CD14-positive monocyte (primary cell): ENCODE data around the gene RPRD1A. TPM values are rescaled to one million over a fixed set of nuclear protein-coding genes. Genes with fewer than 3 reads are reported as not detected.
"Not testable (repeated sequence)": the region's sequence is repeated elsewhere in the genome, so short reads cannot be mapped to it uniquely, and the experiment has no call there.

Source experiments
- DNase-seq, 3 donors: peaks; one replicate each; pipeline ENCODE4 v3.0.0-alpha.2; 2011 to 2022
- H2AFZ ChIP-seq: 2 replicates; pipeline ENCODE4 v1.6.0; 2012; ENCODE audit warnings: mild to moderate bottlenecking, low read depth, low read length, inconsistent platforms; ENCODE audit not compliant: insufficient read depth, poor library complexity, severe bottlenecking
- H3K27ac ChIP-seq, 2 donors: 1 replicate in 1 of 2; 2 replicates in 1 of 2; pipeline ENCODE4 v1.5.1; 2012 to 2013; ENCODE audit warnings: low read length in 2 of 2, control low read depth in 1 of 2, inconsistent platforms in 1 of 2, low read depth in 1 of 2, mild to moderate bottlenecking in 1 of 2
- H3K27me3 ChIP-seq, 2 donors: one replicate each; pipeline versions ENCODE4 v1.6.0 to v1.6.1; 2011 to 2013; ENCODE audit warnings: low read length in 2 of 2; ENCODE audit not compliant: control insufficient read depth in 2 of 2, insufficient read depth in 2 of 2
- H3K36me3 ChIP-seq, 2 donors: replicated peaks in 1 of 2; 1 replicate in 1 of 2; 2 replicates in 1 of 2; pipeline versions ENCODE4 v1.5.1 to v1.6.1; 2012 to 2013; ENCODE audit warnings: low read length in 2 of 2, control low read depth in 1 of 2, inconsistent platforms in 1 of 2, mild to moderate bottlenecking in 1 of 2; ENCODE audit not compliant: insufficient read depth in 2 of 2, control insufficient read depth in 1 of 2
- H3K4me1 ChIP-seq, 2 donors: 1 replicate in 1 of 2; 2 replicates in 1 of 2; pipeline versions ENCODE4 v1.5.1 to v1.6.1; 2012 to 2013; ENCODE audit warnings: low read length in 2 of 2, control low read depth in 1 of 2, inconsistent platforms in 1 of 2, mild to moderate bottlenecking in 1 of 2, moderate library complexity in 1 of 2; ENCODE audit not compliant: insufficient read depth in 2 of 2, control insufficient read depth in 1 of 2
- H3K4me2 ChIP-seq: replicated peaks from 2 replicates; pipeline ENCODE3; 2012; ENCODE audit warnings: low read length, moderate library complexity, mild to moderate bottlenecking; ENCODE audit not compliant: poor library complexity, severe bottlenecking; ENCODE audit errors: extremely low read depth
- H3K4me3 ChIP-seq, 3 experiments: fragments of 200-600 bp in 1 of 3; sonication (generic) in 1 of 3; replicated peaks in 1 of 3; 1 replicate in 2 of 3; 2 replicates in 1 of 3; pipeline ENCODE4 v1.5.1; 2011 to 2013; ENCODE audit warnings: low read length in 3 of 3, mild to moderate bottlenecking in 3 of 3, control low read depth in 2 of 3, low read depth in 2 of 3, inconsistent platforms in 1 of 3, moderate library complexity in 1 of 3
- H3K79me2 ChIP-seq: 2 replicates; pipeline ENCODE4 v1.6.0; 2012; ENCODE audit warnings: mild to moderate bottlenecking, control low read depth, inconsistent platforms, low read length, moderate library complexity; ENCODE audit not compliant: insufficient read depth
- H3K9ac ChIP-seq: 2 replicates; pipeline ENCODE4 v1.6.0; 2017; ENCODE audit warnings: low read length, mild to moderate bottlenecking; ENCODE audit not compliant: insufficient read depth, poor library complexity, severe bottlenecking
- H3K9me3 ChIP-seq, 2 donors: replicated peaks in 1 of 2; 1 replicate in 1 of 2; 2 replicates in 1 of 2; pipeline versions ENCODE4 v1.5.1 to v1.6.1; 2012 to 2013; ENCODE audit warnings: low read length in 2 of 2, control low read depth in 1 of 2; ENCODE audit not compliant: control insufficient read depth in 1 of 2, insufficient read depth in 1 of 2
- H4K20me1 ChIP-seq: 2 replicates; pipeline ENCODE4 v1.6.0; 2012; ENCODE audit warnings: mild to moderate bottlenecking, low read length, control low read depth, moderate library complexity; ENCODE audit not compliant: insufficient read depth
- H3K27ac Mint-ChIP-seq, 7 donors: one replicate each; pipeline ENCODE4 v1.8.0; 2020; ENCODE audit warnings: mild to moderate bottlenecking in 7 of 7, mixed read lengths in 7 of 7, moderate library complexity in 6 of 7, inconsistent platforms in 2 of 7
- H3K27me3 Mint-ChIP-seq, 3 donors: one replicate each; pipeline ENCODE4 v1.8.0; 2021 to 2022; ENCODE audit warnings: low read depth in 3 of 3, mild to moderate bottlenecking in 3 of 3, mixed read lengths in 3 of 3, moderate library complexity in 3 of 3, inconsistent platforms in 1 of 3
- H3K36me3 Mint-ChIP-seq, 2 donors: one replicate each; pipeline ENCODE4 v1.8.0; 2020; ENCODE audit warnings: mixed read lengths in 2 of 2, inconsistent platforms in 1 of 2, mild to moderate bottlenecking in 1 of 2
- H3K4me1 Mint-ChIP-seq: one replicate; pipeline ENCODE4 v1.8.0; 2020; ENCODE audit warnings: mild to moderate bottlenecking, mixed read lengths
- H3K4me3 Mint-ChIP-seq, 2 donors: one replicate each; pipeline ENCODE4 v1.8.0; 2020; ENCODE audit warnings: mild to moderate bottlenecking in 2 of 2, mixed read lengths in 2 of 2, moderate library complexity in 1 of 2
- H3K9me3 Mint-ChIP-seq, 7 donors: one replicate each; pipeline ENCODE4 v1.8.0; 2020 to 2022; ENCODE audit warnings: mixed read lengths in 7 of 7, mild to moderate bottlenecking in 6 of 7, moderate library complexity in 6 of 7, inconsistent platforms in 2 of 7
- WGBS: methylation state at CpG from one replicate; pipeline ENCODE4 v1.1.5; 2013; ENCODE audit warnings: missing lambda C conversion rate; ENCODE audit not compliant: insufficient coverage; 5-methylcytosine and 5-hydroxymethylcytosine counted together
- intact Hi-C, 2 donors: fragments of 100-400 bp; cut with micrococcal nuclease; formaldehyde crosslinking; loops; one replicate each; pipeline versions ENCODE4 v1.15.0 to v1.15.1; 2023
- polyA plus RNA-seq, 3 donors: library from polyadenylated mRNA; depleted of rRNA in 1 of 3; unstranded in 2 of 3; stranded (reverse) in 1 of 3; fragments of 300-500 nt in 2 of 3; fragments of >200 nt in 1 of 3; fragmentation: Illumina TruSeq in 2 of 3; gene quantifications; 1 replicate in 2 of 3; 2 replicates in 1 of 3; pipeline ENCODE4 v1.2.3, GENCODE V29; 2012 to 2021
- TF ChIP-seq, protein P1 (sequence below): fragments of 200-600 bp; IDR thresholded peaks from one replicate; pipeline ENCODE4 v1.8.0; 2022; ENCODE audit warnings: antibody characterized with exemption, mild to moderate bottlenecking

Gene RPRD1A
- polyA plus RNA-seq, 3 donors = 10.0 to 30.3 (median 10.9) TPM

GRCh38 chr18:36078751-36079529, 11.6 kb upstream of the RPRD1A start:
- intact Hi-C loops = no loop called here
- Mint-ChIP-seq H3K36me3 (no peaks in the 10 kb centered on the region), H3K4me1 (peaks cover 13% of the 10 kb centered on the region), H3K27me3 (peaks cover 0 to 2% (median 2%) of the 10 kb centered on the region in 3 donors), H3K4me3 (no peak overlapping the region), H3K9me3 (peaks cover 2 to 42% (median 24%) of the 10 kb centered on the region in 7 donors), H3K27ac (peak overlapping the region in 1 of 7 donors; percentile 62)
- Histone ChIP-seq H3K27ac (no peak overlapping the region), H3K36me3 (no peaks in the 10 kb centered on the region), H3K27me3 (no peaks in the 10 kb centered on the region), H3K79me2 (no peaks in the 10 kb centered on the region), H3K4me1 (peaks cover 7 to 12% of the 10 kb centered on the region in 2 donors), H3K9me3 (peaks cover 6 to 12% of the 10 kb centered on the region in 2 donors), H3K4me2 (no peak overlapping the region), H2AFZ (no peak overlapping the region), H3K4me3 (no peak overlapping the region), H3K9ac (no peak overlapping the region), H4K20me1 (no peaks in the 10 kb centered on the region)
- DNase-seq = no peak
- WGBS = 92% methylated on average over 2 of the region's 6 CpGs
- TF ChIP-seq, protein P1, sequence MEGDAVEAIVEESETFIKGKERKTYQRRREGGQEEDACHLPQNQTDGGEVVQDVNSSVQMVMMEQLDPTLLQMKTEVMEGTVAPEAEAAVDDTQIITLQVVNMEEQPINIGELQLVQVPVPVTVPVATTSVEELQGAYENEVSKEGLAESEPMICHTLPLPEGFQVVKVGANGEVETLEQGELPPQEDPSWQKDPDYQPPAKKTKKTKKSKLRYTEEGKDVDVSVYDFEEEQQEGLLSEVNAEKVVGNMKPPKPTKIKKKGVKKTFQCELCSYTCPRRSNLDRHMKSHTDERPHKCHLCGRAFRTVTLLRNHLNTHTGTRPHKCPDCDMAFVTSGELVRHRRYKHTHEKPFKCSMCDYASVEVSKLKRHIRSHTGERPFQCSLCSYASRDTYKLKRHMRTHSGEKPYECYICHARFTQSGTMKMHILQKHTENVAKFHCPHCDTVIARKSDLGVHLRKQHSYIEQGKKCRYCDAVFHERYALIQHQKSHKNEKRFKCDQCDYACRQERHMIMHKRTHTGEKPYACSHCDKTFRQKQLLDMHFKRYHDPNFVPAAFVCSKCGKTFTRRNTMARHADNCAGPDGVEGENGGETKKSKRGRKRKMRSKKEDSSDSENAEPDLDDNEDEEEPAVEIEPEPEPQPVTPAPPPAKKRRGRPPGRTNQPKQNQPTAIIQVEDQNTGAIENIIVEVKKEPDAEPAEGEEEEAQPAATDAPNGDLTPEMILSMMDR = no peak

DNA sequence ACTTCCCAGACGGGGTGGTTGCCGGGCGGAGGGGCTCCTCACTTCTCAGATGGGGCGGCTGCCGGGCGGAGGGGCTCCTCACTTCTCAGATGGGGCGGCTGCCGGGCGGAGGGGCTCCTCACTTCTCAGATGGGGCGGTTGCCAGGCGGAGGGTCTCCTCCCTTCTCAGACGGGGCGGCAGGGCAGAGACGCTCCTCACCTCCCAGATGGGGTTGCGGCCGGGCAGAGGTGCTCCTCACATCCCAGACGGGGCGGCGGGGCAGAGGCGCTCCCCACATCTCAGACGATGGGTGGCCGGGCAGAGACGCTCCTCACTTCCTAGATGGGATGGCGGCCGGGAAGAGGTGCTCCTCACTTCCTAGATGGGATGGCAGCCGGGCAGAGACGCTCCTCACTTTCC, 10.4 kb upstream of the RPRD1A start:
- not testable (repeated sequence) for H3K4me3 Mint-ChIP-seq

More for the DNA sequence above, 10.4 kb upstream of the RPRD1A start:
- H3K4me1 Mint-ChIP-seq = peaks cover 12% of the 10 kb centered on the region
- H3K9me3 Mint-ChIP-seq = peaks cover 2 to 39% (median 24%) of the 10 kb centered on the region in 7 donors
- H4K20me1 ChIP-seq, DNase-seq, H3K9ac ChIP-seq, H2AFZ ChIP-seq, H3K27me3 Mint-ChIP-seq, H3K4me3 ChIP-seq, H3K4me2 ChIP-seq, H3K79me2 ChIP-seq, H3K36me3 ChIP-seq, H3K36me3 Mint-ChIP-seq, H3K27ac ChIP-seq, H3K27me3 ChIP-seq, intact Hi-C loops: not testable (repeated sequence)
- H3K27ac Mint-ChIP-seq = peak overlapping the region in 1 of 7 donors; percentile 8
- Histone ChIP-seq H3K4me1 (peaks cover 7 to 12% of the 10 kb centered on the region in 2 donors), H3K9me3 (peaks cover 6 to 12% of the 10 kb centered on the region in 2 donors)
- 100% methylated on average over 4 of the region's 27 CpGs for WGBS
